ENCODE results near the gene PCSK9. TPM values are rescaled to one million over a fixed set of nuclear protein-coding genes. Genes with fewer than 3 reads are reported as not detected.
"Not testable (repeated sequence)": the region's sequence is repeated elsewhere in the genome, so short reads cannot be mapped to it uniquely, and the experiment has no call there.

PCSK9 gene
- total and polyA plus RNA-seq, 3 experiments from 2014 or later: not detected

DNA sequence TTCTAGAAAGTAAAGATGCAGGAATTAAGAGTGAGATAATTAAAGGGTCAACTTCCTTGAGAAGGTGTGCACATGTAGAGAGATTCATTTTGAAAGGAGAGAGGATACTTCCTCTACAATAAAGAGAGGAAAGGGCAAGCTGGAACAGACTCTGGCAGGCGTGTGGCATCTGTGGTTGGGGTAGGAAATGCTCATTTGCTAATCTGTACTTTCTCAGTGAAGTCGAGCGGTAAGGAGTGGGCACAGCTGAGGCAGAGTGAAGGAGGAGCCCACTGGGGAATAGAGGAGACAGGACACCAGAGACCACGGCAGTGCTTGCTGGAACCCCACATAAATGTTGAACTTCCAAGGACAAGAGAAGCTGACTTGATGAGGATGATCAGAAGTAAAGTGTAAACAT, 49.1 kb downstream of the PCSK9 start:
- peaks cover 89% of the 10 kb centered on the region for H3K36me3 ChIP-seq (ENCODE audit: insufficient read depth, low read length)
- peaks cover 0 to 2% of the 10 kb centered on the region in 2 donors for H3K27me3 Mint-ChIP-seq
- H3K9me3 ChIP-seq (ENCODE audit: low read length): no peaks in the 10 kb centered on the region
- H3K4me3 Mint-ChIP-seq: no peak overlapping the region
- CTCF ChIA-PET: no interaction called here
- no peak overlapping the region for H3K27ac ChIP-seq (ENCODE audit: low read depth, low read length)
- no peaks in the 10 kb centered on the region for H3K27me3 ChIP-seq (ENCODE audit: insufficient read depth, low read length, poor library complexity, severe bottlenecking)
- no peaks in the 10 kb centered on the region for H3K9me3 Mint-ChIP-seq
- peaks cover 0 to 5% (median 3%) of the 10 kb centered on the region in 3 donors for H3K4me1 Mint-ChIP-seq
- no peak overlapping the region for H3K4me3 ChIP-seq (ENCODE audit: low read length)
- H3K4me1 ChIP-seq (ENCODE audit: insufficient read depth, low read length): no peaks in the 10 kb centered on the region
- POLR2A ChIA-PET: no interaction called here
- H3K36me3 Mint-ChIP-seq: peaks cover 22 to 94% (median 39%) of the 10 kb centered on the region in 3 donors
- H3K27ac Mint-ChIP-seq: peak overlapping the region in 7 of 8 donors; percentile 0 to 71 (median 13)
- no peak for DNase-seq

DNA sequence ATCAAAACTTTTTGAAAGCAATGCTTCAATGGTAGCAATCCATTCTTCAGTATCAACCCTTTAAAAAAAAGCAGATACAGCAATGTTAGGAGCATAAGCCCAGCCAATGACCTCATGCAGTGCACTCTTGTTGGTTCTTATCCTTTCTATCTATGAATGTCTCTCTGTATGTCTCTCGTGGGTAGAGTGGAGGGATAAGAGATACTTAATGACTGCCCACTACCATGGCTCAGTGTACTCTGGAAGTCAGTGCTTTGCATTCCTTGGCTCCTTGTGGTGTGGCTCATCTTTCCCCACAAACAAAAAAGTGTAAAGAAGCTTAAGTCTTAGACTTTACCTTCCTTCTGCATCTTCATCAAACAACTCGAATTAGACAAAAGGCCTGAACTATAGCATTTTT, 50.3 kb downstream of the PCSK9 start:
- Mint-ChIP-seq H3K4me3 (no peak overlapping the region), H3K27ac (peak overlapping the region in 3 of 8 donors; percentile 12 to 29 (median 26)), H3K36me3 (peaks cover 28 to 94% (median 39%) of the 10 kb centered on the region in 3 donors), H3K27me3 (peaks cover 0 to 2% of the 10 kb centered on the region in 2 donors), H3K9me3 (no peaks in the 10 kb centered on the region), H3K4me1 (peaks cover 0 to 5% (median 3%) of the 10 kb centered on the region in 3 donors)
- Histone ChIP-seq H3K4me3 (ENCODE audit: low read length) (no peak overlapping the region), H3K27ac (ENCODE audit: low read depth, low read length) (no peak overlapping the region), H3K9me3 (ENCODE audit: low read length) (no peaks in the 10 kb centered on the region), H3K27me3 (ENCODE audit: insufficient read depth, low read length, poor library complexity, severe bottlenecking) (no peaks in the 10 kb centered on the region), H3K36me3 (ENCODE audit: insufficient read depth, low read length) (peaks cover 89% of the 10 kb centered on the region), H3K4me1 (ENCODE audit: insufficient read depth, low read length) (no peaks in the 10 kb centered on the region)
- no peak for DNase-seq
- ChIA-PET CTCF (no interaction called here), POLR2A (no interaction called here)

DNA sequence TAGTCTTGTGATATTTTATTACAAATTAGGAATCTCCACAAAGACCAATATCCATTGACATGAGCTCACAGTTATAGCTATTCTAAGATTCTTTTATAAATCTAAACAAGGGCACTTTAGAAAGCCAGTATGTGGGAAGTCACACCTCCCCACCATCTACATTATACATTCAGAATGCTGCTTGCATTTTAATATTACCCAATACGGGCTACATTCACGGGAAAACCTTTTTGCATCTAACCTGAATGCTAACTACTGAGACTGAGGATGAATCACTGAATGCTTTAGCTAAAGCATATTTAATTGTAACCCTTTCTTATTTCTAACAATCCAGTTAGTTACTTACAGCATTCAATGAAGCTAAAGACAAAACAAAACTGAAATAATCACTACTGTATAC, 53.1 kb downstream of the PCSK9 start:
- H3K4me3 Mint-ChIP-seq: no peak overlapping the region
- Histone ChIP-seq H3K4me1 (ENCODE audit: insufficient read depth, low read length) (no peaks in the 10 kb centered on the region), H3K4me3 (ENCODE audit: low read length) (no peak overlapping the region), H3K27ac (ENCODE audit: low read depth, low read length) (no peak overlapping the region), H3K36me3 (ENCODE audit: insufficient read depth, low read length) (peaks cover 91% of the 10 kb centered on the region), H3K27me3 (ENCODE audit: insufficient read depth, low read length, poor library complexity, severe bottlenecking) (no peaks in the 10 kb centered on the region), H3K9me3 (ENCODE audit: low read length) (no peaks in the 10 kb centered on the region)
- no peak for DNase-seq
- peaks cover 0 to 2% of the 10 kb centered on the region in 2 donors for H3K27me3 Mint-ChIP-seq
- ChIA-PET CTCF (no interaction called here), POLR2A (no interaction called here)
- H3K27ac Mint-ChIP-seq: no peak overlapping the region
- peaks cover 31 to 95% (median 52%) of the 10 kb centered on the region in 3 donors for H3K36me3 Mint-ChIP-seq
- H3K9me3 Mint-ChIP-seq: no peaks in the 10 kb centered on the region
- H3K4me1 Mint-ChIP-seq: peaks cover 0 to 5% (median 3%) of the 10 kb centered on the region in 3 donors

DNA sequence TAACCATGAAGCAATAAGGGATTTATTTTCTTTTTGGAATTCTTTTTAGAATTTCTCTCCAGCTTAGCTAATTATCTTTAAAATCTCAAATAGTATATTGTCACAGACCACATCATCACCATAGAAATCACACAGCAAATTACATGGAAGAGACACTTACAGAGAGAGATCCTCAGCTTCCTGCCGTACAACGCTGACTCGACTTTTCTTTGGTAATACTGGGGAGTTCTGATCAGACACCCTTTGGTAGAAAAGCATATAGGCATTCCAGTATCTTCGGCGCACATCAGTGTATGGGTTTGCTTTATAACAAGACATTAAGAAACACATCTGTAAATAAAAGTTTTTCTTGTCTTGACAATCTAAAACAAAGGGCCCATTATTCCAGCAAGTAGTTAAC, 55.7 kb downstream of the PCSK9 start:
- POLR2A ChIA-PET: no interaction called here
- H3K36me3 ChIP-seq (ENCODE audit: insufficient read depth, low read length): peaks cover 84% of the 10 kb centered on the region
- no peak overlapping the region for H3K27ac ChIP-seq (ENCODE audit: low read depth, low read length)
- CTCF ChIA-PET: no interaction called here
- Mint-ChIP-seq H3K36me3 (peaks cover 28 to 95% (median 46%) of the 10 kb centered on the region in 3 donors), H3K27me3 (no peaks in the 10 kb centered on the region), H3K4me3 (no peak overlapping the region), H3K27ac (peak overlapping the region in 2 of 8 donors; percentile 3 to 54), H3K9me3 (no peaks in the 10 kb centered on the region), H3K4me1 (no peaks in the 10 kb centered on the region)
- no peak overlapping the region for H3K4me3 ChIP-seq (ENCODE audit: low read length)
- DNase-seq: no peak
- no peaks in the 10 kb centered on the region for H3K27me3 ChIP-seq (ENCODE audit: insufficient read depth, low read length, poor library complexity, severe bottlenecking)
- no peaks in the 10 kb centered on the region for H3K4me1 ChIP-seq (ENCODE audit: insufficient read depth, low read length)
- H3K9me3 ChIP-seq (ENCODE audit: low read length): no peaks in the 10 kb centered on the region

DNA sequence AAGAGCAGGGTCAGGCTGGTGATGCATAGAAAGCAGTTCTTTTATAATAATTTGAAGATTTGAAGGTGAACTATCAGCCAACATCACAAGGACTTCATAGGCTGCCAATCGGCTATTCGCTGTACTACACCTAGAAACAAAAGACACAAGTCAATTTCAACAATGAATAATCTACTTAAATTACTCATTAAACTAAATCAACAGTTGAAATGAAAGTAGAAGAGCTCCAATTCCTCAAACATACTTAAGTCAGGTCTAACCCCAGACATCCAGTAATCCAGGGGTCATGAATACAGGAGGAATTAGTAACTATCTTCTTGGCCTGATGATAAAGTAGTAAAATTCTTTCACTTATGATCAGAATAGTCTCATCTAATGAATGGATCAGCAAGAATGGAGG, 64.5 kb downstream of the PCSK9 start:
- no peak for DNase-seq
- POLR2A ChIA-PET: no interaction called here
- Histone ChIP-seq H3K9me3 (ENCODE audit: low read length) (no peaks in the 10 kb centered on the region), H3K36me3 (ENCODE audit: insufficient read depth, low read length) (peaks cover 51% of the 10 kb centered on the region), H3K4me1 (ENCODE audit: insufficient read depth, low read length) (no peaks in the 10 kb centered on the region), H3K27ac (ENCODE audit: low read depth, low read length) (no peak overlapping the region), H3K4me3 (ENCODE audit: low read length) (no peak overlapping the region), H3K27me3 (ENCODE audit: insufficient read depth, low read length, poor library complexity, severe bottlenecking) (no peaks in the 10 kb centered on the region)
- Mint-ChIP-seq H3K27me3 (no peaks in the 10 kb centered on the region), H3K27ac (no peak overlapping the region), H3K4me3 (no peak overlapping the region), H3K9me3 (no peaks in the 10 kb centered on the region), H3K36me3 (peaks cover 0 to 95% (median 15%) of the 10 kb centered on the region in 3 donors), H3K4me1 (no peaks in the 10 kb centered on the region)
- CTCF ChIA-PET: no interaction called here

DNA sequence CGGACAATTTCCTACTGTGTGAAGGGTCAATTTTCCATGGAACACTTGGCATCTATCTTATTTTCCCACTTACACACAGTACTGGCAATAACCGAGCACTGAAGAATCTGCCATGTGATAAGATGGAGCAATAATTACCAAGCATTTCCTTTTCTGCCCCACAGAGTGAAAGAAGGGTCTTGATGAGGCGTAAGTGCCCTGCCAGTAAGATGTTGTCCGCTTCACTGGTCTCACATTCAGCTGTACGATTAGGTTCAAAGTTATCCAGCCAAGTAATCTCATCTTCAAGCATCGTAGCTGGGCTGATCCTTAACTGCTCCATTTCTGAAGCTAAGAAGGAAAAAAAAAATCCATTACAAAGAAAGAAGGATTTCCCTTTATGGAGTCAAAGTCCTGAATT, 67.8 kb downstream of the PCSK9 start:
- no peak overlapping the region for H3K4me3 ChIP-seq (ENCODE audit: low read length)
- H3K36me3 ChIP-seq (ENCODE audit: insufficient read depth, low read length): peaks cover 65% of the 10 kb centered on the region
- no peak overlapping the region for H3K27ac ChIP-seq (ENCODE audit: low read depth, low read length)
- no peaks in the 10 kb centered on the region for H3K27me3 Mint-ChIP-seq
- CTCF ChIA-PET: interaction anchor here (1.1 kb wide), 1 partner anchor 30 kb away, joined by 3 read pairs; no protein-coding TSS in a partner anchor
- H3K9me3 ChIP-seq (ENCODE audit: low read length): no peaks in the 10 kb centered on the region
- POLR2A ChIA-PET: interaction anchor here (0.6 kb wide), 1 partner anchor 199 kb away, joined by 3 read pairs; no protein-coding TSS in a partner anchor
- no peak overlapping the region for H3K27ac Mint-ChIP-seq
- H3K4me3 Mint-ChIP-seq: no peak overlapping the region
- H3K36me3 Mint-ChIP-seq: peaks cover 4 to 90% (median 25%) of the 10 kb centered on the region in 3 donors
- no peaks in the 10 kb centered on the region for H3K9me3 Mint-ChIP-seq
- H3K27me3 ChIP-seq (ENCODE audit: insufficient read depth, low read length, poor library complexity, severe bottlenecking): no peaks in the 10 kb centered on the region
- DNase-seq: no peak
- no peaks in the 10 kb centered on the region for H3K4me1 ChIP-seq (ENCODE audit: insufficient read depth, low read length)
- H3K4me1 Mint-ChIP-seq: no peaks in the 10 kb centered on the region

DNA sequence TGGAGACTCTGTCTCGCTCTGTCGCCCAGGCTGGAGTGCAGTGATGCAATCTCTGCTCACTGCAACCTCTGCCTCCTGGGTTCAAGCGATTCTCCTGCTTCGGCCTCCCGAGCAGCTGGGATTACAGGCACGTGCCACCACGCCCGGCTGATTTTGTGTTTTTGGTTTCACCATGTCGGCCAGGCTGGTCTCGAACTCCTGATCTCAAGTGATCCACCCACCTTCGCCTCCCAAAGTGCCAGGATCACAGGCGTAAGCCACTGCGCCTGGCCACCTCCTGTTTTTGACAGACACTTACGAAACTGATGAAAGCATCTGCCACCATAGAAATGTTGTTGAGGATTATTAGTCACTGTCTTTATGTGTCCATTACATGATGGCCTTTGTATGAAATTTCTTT, 69.7 kb downstream of the PCSK9 start:
- H3K27me3 ChIP-seq (ENCODE audit: insufficient read depth, low read length, poor library complexity, severe bottlenecking); H3K27ac Mint-ChIP-seq; CTCF ChIA-PET; H3K9me3 Mint-ChIP-seq; H3K27ac ChIP-seq (ENCODE audit: low read depth, low read length); DNase-seq; H3K27me3 Mint-ChIP-seq; POLR2A ChIA-PET; H3K4me3 Mint-ChIP-seq; H3K4me1 ChIP-seq (ENCODE audit: insufficient read depth, low read length); H3K4me3 ChIP-seq (ENCODE audit: low read length); H3K4me1 Mint-ChIP-seq; H3K9me3 ChIP-seq (ENCODE audit: low read length): not testable (repeated sequence)
- H3K36me3 ChIP-seq (ENCODE audit: insufficient read depth, low read length): peaks cover 52% of the 10 kb centered on the region
- peaks cover 19 to 92% (median 38%) of the 10 kb centered on the region in 3 donors for H3K36me3 Mint-ChIP-seq

Measured in CD8-positive, alpha-beta memory T cell (primary cell).